CD14-positive monocyte (primary cell): ENCODE data around the gene MUC5AC. TPM values are rescaled to one million over a fixed set of nuclear protein-coding genes. Genes with fewer than 3 reads are reported as not detected.
"Not testable (repeated sequence)": the region's sequence is repeated elsewhere in the genome, so short reads cannot be mapped to it uniquely, and the experiment has no call there.

Source experiments
- DNase-seq, 3 donors: peaks; one replicate each; pipeline ENCODE4 v3.0.0-alpha.2; 2011 to 2022
- H2AFZ ChIP-seq: 2 replicates; pipeline ENCODE4 v1.6.0; 2012; ENCODE audit warnings: mild to moderate bottlenecking, low read depth, low read length, inconsistent platforms; ENCODE audit not compliant: insufficient read depth, poor library complexity, severe bottlenecking
- H3K27ac ChIP-seq, 2 donors: 1 replicate in 1 of 2; 2 replicates in 1 of 2; pipeline ENCODE4 v1.5.1; 2012 to 2013; ENCODE audit warnings: low read length in 2 of 2, control low read depth in 1 of 2, inconsistent platforms in 1 of 2, low read depth in 1 of 2, mild to moderate bottlenecking in 1 of 2
- H3K27me3 ChIP-seq, 2 donors: one replicate each; pipeline versions ENCODE4 v1.6.0 to v1.6.1; 2011 to 2013; ENCODE audit warnings: low read length in 2 of 2; ENCODE audit not compliant: control insufficient read depth in 2 of 2, insufficient read depth in 2 of 2
- H3K36me3 ChIP-seq, 2 donors: replicated peaks in 1 of 2; 1 replicate in 1 of 2; 2 replicates in 1 of 2; pipeline versions ENCODE4 v1.5.1 to v1.6.1; 2012 to 2013; ENCODE audit warnings: low read length in 2 of 2, control low read depth in 1 of 2, inconsistent platforms in 1 of 2, mild to moderate bottlenecking in 1 of 2; ENCODE audit not compliant: insufficient read depth in 2 of 2, control insufficient read depth in 1 of 2
- H3K4me1 ChIP-seq, 2 donors: 1 replicate in 1 of 2; 2 replicates in 1 of 2; pipeline versions ENCODE4 v1.5.1 to v1.6.1; 2012 to 2013; ENCODE audit warnings: low read length in 2 of 2, control low read depth in 1 of 2, inconsistent platforms in 1 of 2, mild to moderate bottlenecking in 1 of 2, moderate library complexity in 1 of 2; ENCODE audit not compliant: insufficient read depth in 2 of 2, control insufficient read depth in 1 of 2
- H3K4me2 ChIP-seq: replicated peaks from 2 replicates; pipeline ENCODE3; 2012; ENCODE audit warnings: low read length, moderate library complexity, mild to moderate bottlenecking; ENCODE audit not compliant: poor library complexity, severe bottlenecking; ENCODE audit errors: extremely low read depth
- H3K4me3 ChIP-seq, 3 experiments: fragments of 200-600 bp in 1 of 3; sonication (generic) in 1 of 3; replicated peaks in 1 of 3; 1 replicate in 2 of 3; 2 replicates in 1 of 3; pipeline ENCODE4 v1.5.1; 2011 to 2013; ENCODE audit warnings: low read length in 3 of 3, mild to moderate bottlenecking in 3 of 3, control low read depth in 2 of 3, low read depth in 2 of 3, inconsistent platforms in 1 of 3, moderate library complexity in 1 of 3
- H3K79me2 ChIP-seq: 2 replicates; pipeline ENCODE4 v1.6.0; 2012; ENCODE audit warnings: mild to moderate bottlenecking, control low read depth, inconsistent platforms, low read length, moderate library complexity; ENCODE audit not compliant: insufficient read depth
- H3K9ac ChIP-seq: 2 replicates; pipeline ENCODE4 v1.6.0; 2017; ENCODE audit warnings: low read length, mild to moderate bottlenecking; ENCODE audit not compliant: insufficient read depth, poor library complexity, severe bottlenecking
- H3K9me3 ChIP-seq, 2 donors: replicated peaks in 1 of 2; 1 replicate in 1 of 2; 2 replicates in 1 of 2; pipeline versions ENCODE4 v1.5.1 to v1.6.1; 2012 to 2013; ENCODE audit warnings: low read length in 2 of 2, control low read depth in 1 of 2; ENCODE audit not compliant: control insufficient read depth in 1 of 2, insufficient read depth in 1 of 2
- H4K20me1 ChIP-seq: 2 replicates; pipeline ENCODE4 v1.6.0; 2012; ENCODE audit warnings: mild to moderate bottlenecking, low read length, control low read depth, moderate library complexity; ENCODE audit not compliant: insufficient read depth
- H3K27ac Mint-ChIP-seq, 7 donors: one replicate each; pipeline ENCODE4 v1.8.0; 2020; ENCODE audit warnings: mild to moderate bottlenecking in 7 of 7, mixed read lengths in 7 of 7, moderate library complexity in 6 of 7, inconsistent platforms in 2 of 7
- H3K27me3 Mint-ChIP-seq, 3 donors: one replicate each; pipeline ENCODE4 v1.8.0; 2021 to 2022; ENCODE audit warnings: low read depth in 3 of 3, mild to moderate bottlenecking in 3 of 3, mixed read lengths in 3 of 3, moderate library complexity in 3 of 3, inconsistent platforms in 1 of 3
- H3K36me3 Mint-ChIP-seq, 2 donors: one replicate each; pipeline ENCODE4 v1.8.0; 2020; ENCODE audit warnings: mixed read lengths in 2 of 2, inconsistent platforms in 1 of 2, mild to moderate bottlenecking in 1 of 2
- H3K4me1 Mint-ChIP-seq: one replicate; pipeline ENCODE4 v1.8.0; 2020; ENCODE audit warnings: mild to moderate bottlenecking, mixed read lengths
- H3K4me3 Mint-ChIP-seq, 2 donors: one replicate each; pipeline ENCODE4 v1.8.0; 2020; ENCODE audit warnings: mild to moderate bottlenecking in 2 of 2, mixed read lengths in 2 of 2, moderate library complexity in 1 of 2
- H3K9me3 Mint-ChIP-seq, 7 donors: one replicate each; pipeline ENCODE4 v1.8.0; 2020 to 2022; ENCODE audit warnings: mixed read lengths in 7 of 7, mild to moderate bottlenecking in 6 of 7, moderate library complexity in 6 of 7, inconsistent platforms in 2 of 7
- CTCF ChIP-seq: fragments of 200-600 bp; IDR thresholded peaks from one replicate; pipeline ENCODE4 v1.8.0; 2022; ENCODE audit warnings: antibody characterized with exemption, mild to moderate bottlenecking
- WGBS: methylation state at CpG from one replicate; pipeline ENCODE4 v1.1.5; 2013; ENCODE audit warnings: missing lambda C conversion rate; ENCODE audit not compliant: insufficient coverage; 5-methylcytosine and 5-hydroxymethylcytosine counted together
- intact Hi-C, 2 donors: fragments of 100-400 bp; cut with micrococcal nuclease; formaldehyde crosslinking; loops; one replicate each; pipeline versions ENCODE4 v1.15.0 to v1.15.1; 2023
- polyA plus RNA-seq, 3 donors: library from polyadenylated mRNA; depleted of rRNA in 1 of 3; unstranded in 2 of 3; stranded (reverse) in 1 of 3; fragments of 300-500 nt in 2 of 3; fragments of >200 nt in 1 of 3; fragmentation: Illumina TruSeq in 2 of 3; gene quantifications; 1 replicate in 2 of 3; 2 replicates in 1 of 3; pipeline ENCODE4 v1.2.3, GENCODE V29; 2012 to 2021

MUC5AC gene
- polyA plus RNA-seq, 3 donors, result not detected

GRCh38 chr11:1211838-1212237, 54.1 kb downstream of the MUC5AC start:
- Histone ChIP-seq H3K27ac (no peak overlapping the region), H3K79me2 (no peaks in the 10 kb centered on the region), H2AFZ (no peak overlapping the region), H3K4me1 (no peaks in the 10 kb centered on the region), H3K4me2 (no peak overlapping the region), H3K4me3 (no peak overlapping the region), H3K36me3 (no peaks in the 10 kb centered on the region), H4K20me1 (no peaks in the 10 kb centered on the region), H3K27me3 (no peaks in the 10 kb centered on the region), H3K9ac (no peak overlapping the region), H3K9me3 (peaks cover 11 to 26% of the 10 kb centered on the region in 2 donors)
- TF ChIP-seq CTCF, result no peak
- Mint-ChIP-seq H3K4me3 (no peak overlapping the region), H3K27me3 (peaks cover 4 to 24% (median 8%) of the 10 kb centered on the region in 3 donors), H3K4me1 (no peaks in the 10 kb centered on the region), H3K36me3 (no peaks in the 10 kb centered on the region), H3K27ac (no peak overlapping the region), H3K9me3 (peaks cover 16 to 37% (median 25%) of the 10 kb centered on the region in 7 donors)
- intact Hi-C loops, result loop anchor here in 1 of 2 donors (5.0 kb wide), 1 partner anchor 300 kb away; no protein-coding TSS in a partner anchor
- WGBS, result no CpG with 5 or more reads among the region's 2 CpGs
- DNase-seq, result no peak

- H3K9me3 Mint-ChIP-seq, result peaks cover 12 to 26% (median 17%) of the 10 kb centered on the region in 7 donors
- intact Hi-C loops, result not testable (repeated sequence)
Measured at GRCh38 chr11:1215826-1216225, 58.1 kb downstream of the MUC5AC start.

More at GRCh38 chr11:1215826-1216225, 58.1 kb downstream of the MUC5AC start:
- not testable (repeated sequence) for H3K27ac Mint-ChIP-seq, H3K27me3 ChIP-seq, H3K27ac ChIP-seq, H3K4me2 ChIP-seq, H3K36me3 Mint-ChIP-seq, H3K9ac ChIP-seq, H4K20me1 ChIP-seq, H3K4me3 Mint-ChIP-seq, H3K4me3 ChIP-seq, DNase-seq, H2AFZ ChIP-seq, H3K4me1 ChIP-seq, H3K36me3 ChIP-seq, H3K4me1 Mint-ChIP-seq, H3K79me2 ChIP-seq
- 88% methylated on average over 7 of the region's 8 CpGs for WGBS
- H3K27me3 Mint-ChIP-seq, result peaks cover 7 to 21% (median 9%) of the 10 kb centered on the region in 3 donors
- peaks cover 5 to 11% of the 10 kb centered on the region in 2 donors for H3K9me3 ChIP-seq
